ENCODE measurements around the gene TRAPPC12.

TRAPPC12 gene

DNA sequence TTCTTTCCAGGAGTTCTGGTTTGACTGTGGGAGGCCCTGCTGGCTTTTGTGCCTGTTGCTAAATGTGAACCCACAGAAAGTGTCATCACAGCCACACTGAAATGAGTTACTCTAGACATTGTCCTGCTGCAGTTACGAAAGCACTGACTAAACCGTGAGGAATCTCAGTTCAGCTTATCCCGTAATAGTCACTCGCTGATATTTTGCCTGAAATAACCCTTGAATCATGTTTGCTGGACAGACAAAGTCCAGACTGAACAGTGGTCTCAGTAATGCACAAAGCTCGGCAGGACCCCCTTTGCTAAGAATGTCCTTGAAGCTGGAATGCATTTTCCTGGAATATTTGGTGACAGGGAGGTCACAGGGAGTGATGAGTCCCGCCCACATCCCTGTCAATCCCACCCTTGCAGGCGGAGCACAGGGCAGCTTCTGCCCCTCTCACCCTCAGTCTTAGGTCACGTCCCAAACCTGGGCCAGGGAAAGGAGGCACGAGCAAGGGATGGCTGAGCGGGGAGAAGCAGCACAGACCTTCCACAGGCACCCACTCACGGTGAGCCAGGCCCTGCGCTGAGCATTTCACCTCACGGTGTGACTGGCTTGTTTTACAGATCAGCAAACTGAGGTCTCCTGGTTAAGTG lies 86.5 kb downstream of the TRAPPC12 start:
- Mint-ChIP-seq H3K27ac (no peak overlapping the region), H3K27me3 (no peaks in the 10 kb centered on the region), H3K9me3 (no peaks in the 10 kb centered on the region), H3K4me3 (no peak overlapping the region), H3K36me3 (ENCODE audit: low read depth) (peaks cover 89% of the 10 kb centered on the region), H3K4me1 (ENCODE audit: low read depth) (peaks cover 9% of the 10 kb centered on the region)
- DNase-seq = no peak

DNA sequence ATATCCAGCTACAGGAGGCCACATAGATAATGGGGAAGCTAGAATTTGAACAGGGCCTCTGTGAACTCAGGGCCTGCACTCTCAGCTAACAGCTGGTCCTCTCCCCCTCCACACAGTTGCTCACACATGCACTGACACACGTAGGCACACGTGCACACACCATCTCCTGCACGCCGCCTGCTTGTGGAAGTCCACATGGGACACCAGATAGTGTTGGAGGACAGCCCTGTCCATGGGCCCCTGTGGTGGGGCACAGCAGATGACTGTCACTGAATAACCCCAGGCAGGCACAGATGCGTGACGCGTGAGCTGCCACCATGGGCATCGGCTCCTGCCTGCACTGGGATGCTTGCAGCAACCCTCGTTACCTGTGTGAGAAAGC lies 87.0 kb downstream of the TRAPPC12 start:
- no peaks in the 10 kb centered on the region for H3K9me3 Mint-ChIP-seq
- H3K27ac Mint-ChIP-seq = no peak overlapping the region
- H3K36me3 Mint-ChIP-seq (ENCODE audit: low read depth) = peaks cover 94% of the 10 kb centered on the region
- H3K27me3 Mint-ChIP-seq = no peaks in the 10 kb centered on the region
- peaks cover 5% of the 10 kb centered on the region for H3K4me1 Mint-ChIP-seq (ENCODE audit: low read depth)
- H3K4me3 Mint-ChIP-seq = no peak overlapping the region
- DNase-seq = no peak

DNA sequence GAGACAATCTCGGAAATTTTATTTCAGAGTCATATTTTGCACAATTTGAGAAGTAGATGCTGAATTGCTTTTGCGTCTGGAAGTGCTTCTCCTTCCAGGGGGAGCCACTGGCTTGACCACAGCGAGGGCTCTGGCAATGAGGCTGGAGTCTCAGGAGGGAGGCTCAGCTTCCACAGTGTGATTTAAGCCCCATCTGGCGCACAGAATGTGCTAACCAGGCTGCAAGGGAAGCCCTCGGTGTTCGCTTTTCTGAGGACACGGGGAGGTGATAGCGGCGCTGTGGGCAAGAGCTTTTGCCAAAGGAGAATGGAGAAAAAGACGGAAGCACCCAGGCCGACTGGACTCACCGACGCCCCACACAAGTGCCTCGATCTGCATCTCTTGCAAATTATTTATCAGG lies 87.5 kb downstream of the TRAPPC12 start:
- H3K9me3 Mint-ChIP-seq = no peaks in the 10 kb centered on the region

GRCh38 chr2:3467654-3468053 lies 88.2 kb downstream of the TRAPPC12 start:
- H3K36me3 Mint-ChIP-seq (ENCODE audit: low read depth) = peaks cover 98% of the 10 kb centered on the region
- no peaks in the 10 kb centered on the region for H3K27me3 Mint-ChIP-seq
- H3K9me3 Mint-ChIP-seq = no peaks in the 10 kb centered on the region
- H3K4me3 Mint-ChIP-seq = no peak overlapping the region
- H3K27ac Mint-ChIP-seq = peak overlapping the region; percentile 4
- H3K4me1 Mint-ChIP-seq (ENCODE audit: low read depth) = no peaks in the 10 kb centered on the region
- no peak for DNase-seq

More for the DNA sequence above, 87.5 kb downstream of the TRAPPC12 start:
- no peaks in the 10 kb centered on the region for H3K27me3 Mint-ChIP-seq
- peaks cover 96% of the 10 kb centered on the region for H3K36me3 Mint-ChIP-seq (ENCODE audit: low read depth)
- no peak for DNase-seq
- no peak overlapping the region for H3K27ac Mint-ChIP-seq
- H3K4me1 Mint-ChIP-seq (ENCODE audit: low read depth) = peaks cover 2% of the 10 kb centered on the region
- H3K4me3 Mint-ChIP-seq = no peak overlapping the region

GRCh38 chr2:3468296-3468988 lies 88.9 kb downstream of the TRAPPC12 start:
- no peaks in the 10 kb centered on the region for H3K9me3 Mint-ChIP-seq
- H3K4me3 Mint-ChIP-seq = no peak overlapping the region
- no peaks in the 10 kb centered on the region for H3K27me3 Mint-ChIP-seq
- no peak for DNase-seq
- no peaks in the 10 kb centered on the region for H3K4me1 Mint-ChIP-seq (ENCODE audit: low read depth)
- H3K36me3 Mint-ChIP-seq (ENCODE audit: low read depth) = peaks cover 95% of the 10 kb centered on the region
- no peak overlapping the region for H3K27ac Mint-ChIP-seq

GRCh38 chr2:3469486-3469885 lies 90.0 kb downstream of the TRAPPC12 start:
- Mint-ChIP-seq H3K4me3 (no peak overlapping the region), H3K27me3 (no peaks in the 10 kb centered on the region), H3K9me3 (no peaks in the 10 kb centered on the region), H3K4me1 (ENCODE audit: low read depth) (no peaks in the 10 kb centered on the region), H3K27ac (no peak overlapping the region), H3K36me3 (ENCODE audit: low read depth) (peaks cover 94% of the 10 kb centered on the region)
- no peak for DNase-seq

DNA sequence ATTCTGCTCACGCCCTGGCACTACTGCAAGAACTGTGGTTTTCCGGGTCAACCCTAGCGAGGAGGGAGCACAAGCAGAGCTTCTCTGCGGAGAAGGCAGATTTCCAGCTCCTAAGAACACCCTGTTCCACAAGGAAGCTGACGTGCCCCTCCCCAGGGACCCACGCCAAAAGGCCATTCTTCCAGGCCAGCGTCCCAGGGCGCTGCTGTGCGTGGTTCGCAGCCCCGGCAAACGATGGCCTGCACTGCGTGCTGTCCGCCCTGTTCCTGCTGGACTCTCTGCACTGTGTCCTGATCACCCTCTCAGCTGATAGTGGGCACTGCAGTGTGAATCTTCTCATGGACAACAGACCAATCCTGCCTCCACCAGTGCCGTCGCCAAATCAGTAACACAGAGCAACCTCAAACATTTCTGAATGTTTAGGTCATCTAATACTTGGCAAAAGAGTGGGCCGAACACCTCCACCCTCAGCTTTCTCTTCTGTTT lies 90.7 kb downstream of the TRAPPC12 start:
- Mint-ChIP-seq H3K27me3 (no peaks in the 10 kb centered on the region), H3K27ac (peak overlapping the region; percentile 8), H3K4me3 (no peak overlapping the region), H3K4me1 (ENCODE audit: low read depth) (no peaks in the 10 kb centered on the region), H3K9me3 (no peaks in the 10 kb centered on the region), H3K36me3 (ENCODE audit: low read depth) (peaks cover 94% of the 10 kb centered on the region)
- DNase-seq = no peak

- peak overlapping the region; percentile 10 for H3K27ac Mint-ChIP-seq
- DNase-seq = no peak
- H3K9me3 Mint-ChIP-seq = no peaks in the 10 kb centered on the region
- no peaks in the 10 kb centered on the region for H3K4me1 Mint-ChIP-seq (ENCODE audit: low read depth)
- H3K4me3 Mint-ChIP-seq = no peak overlapping the region
- H3K27me3 Mint-ChIP-seq = no peaks in the 10 kb centered on the region
- peaks cover 94% of the 10 kb centered on the region for H3K36me3 Mint-ChIP-seq (ENCODE audit: low read depth)
Measured at GRCh38 chr2:3470856-3471737, 91.6 kb downstream of the TRAPPC12 start.

GRCh38 chr2:3472296-3472695 lies 92.8 kb downstream of the TRAPPC12 start:
- H3K36me3 Mint-ChIP-seq (ENCODE audit: low read depth) = peaks cover 89% of the 10 kb centered on the region
- H3K4me1 Mint-ChIP-seq (ENCODE audit: low read depth) = no peaks in the 10 kb centered on the region
- no peaks in the 10 kb centered on the region for H3K27me3 Mint-ChIP-seq
- H3K4me3 Mint-ChIP-seq = no peak overlapping the region
- H3K27ac Mint-ChIP-seq = no peak overlapping the region
- no peaks in the 10 kb centered on the region for H3K9me3 Mint-ChIP-seq
- no peak for DNase-seq

- H3K9me3 Mint-ChIP-seq = no peaks in the 10 kb centered on the region
- H3K4me1 Mint-ChIP-seq (ENCODE audit: low read depth) = no peaks in the 10 kb centered on the region
- H3K27ac Mint-ChIP-seq = no peak overlapping the region
- H3K4me3 Mint-ChIP-seq = no peak overlapping the region
- H3K36me3 Mint-ChIP-seq (ENCODE audit: low read depth) = peaks cover 88% of the 10 kb centered on the region
- DNase-seq = no peak
- no peaks in the 10 kb centered on the region for H3K27me3 Mint-ChIP-seq
Measured at GRCh38 chr2:3472966-3473365, 93.5 kb downstream of the TRAPPC12 start.

DNA sequence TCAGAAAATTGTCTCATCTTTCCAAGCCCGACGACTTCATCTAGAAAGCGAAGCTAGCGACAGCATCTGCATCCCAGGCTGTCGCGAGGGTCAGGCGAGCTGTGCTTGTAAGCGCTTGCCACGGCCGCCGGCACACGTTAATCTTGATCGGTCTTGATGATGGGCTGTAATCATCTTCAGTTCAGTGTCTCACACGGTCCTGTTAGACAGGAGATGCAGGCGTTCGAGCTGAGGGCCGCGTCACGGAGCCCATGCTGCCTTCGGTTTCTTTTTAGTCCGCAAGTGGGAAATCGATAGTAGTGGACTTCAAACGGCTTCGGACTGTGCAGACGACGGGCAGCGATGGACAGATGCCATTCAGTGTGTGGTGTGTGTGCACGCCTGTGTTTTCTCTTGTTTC lies 96.3 kb downstream of the TRAPPC12 start:
- Mint-ChIP-seq H3K9me3 (no peaks in the 10 kb centered on the region), H3K36me3 (ENCODE audit: low read depth) (peaks cover 87% of the 10 kb centered on the region), H3K4me3 (no peak overlapping the region), H3K4me1 (ENCODE audit: low read depth) (peaks cover 3% of the 10 kb centered on the region), H3K27me3 (no peaks in the 10 kb centered on the region), H3K27ac (peak overlapping the region; percentile 37)
- DNase-seq = no peak

DNA sequence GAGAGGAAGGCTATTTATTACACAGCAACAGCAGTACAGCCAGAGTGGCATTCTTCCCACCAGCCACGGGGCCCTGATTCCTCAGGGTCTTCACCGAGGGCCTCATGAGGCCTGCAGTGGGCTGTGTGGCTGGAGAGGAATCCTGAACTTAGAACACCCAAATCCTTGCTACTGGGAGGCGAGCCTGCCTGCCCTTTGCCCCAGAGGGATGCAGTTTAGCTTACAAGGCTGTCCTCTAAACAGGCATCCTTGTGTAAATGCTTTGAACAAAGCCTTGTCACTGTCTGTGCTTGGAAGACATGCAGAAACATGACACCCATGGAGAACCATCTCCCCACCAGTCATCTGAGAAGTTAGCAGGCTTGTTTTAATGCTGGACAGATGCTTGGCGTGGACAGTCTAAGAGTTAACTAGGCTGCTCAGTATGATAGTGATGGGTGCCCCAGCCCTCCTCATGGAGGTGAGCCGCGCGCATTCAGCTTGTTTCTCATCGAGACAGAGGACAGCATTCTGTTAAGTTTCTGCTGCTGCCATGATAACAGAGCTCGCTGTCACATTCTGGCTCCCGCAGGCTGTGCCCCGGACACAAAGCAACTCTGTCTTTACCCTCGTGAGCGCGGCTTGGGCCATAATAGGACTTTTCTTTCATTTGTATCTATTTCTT lies 97.0 kb downstream of the TRAPPC12 start:
- Mint-ChIP-seq H3K27ac (peak overlapping the region; percentile 8), H3K4me1 (ENCODE audit: low read depth) (peaks cover 3% of the 10 kb centered on the region), H3K9me3 (no peaks in the 10 kb centered on the region), H3K27me3 (no peaks in the 10 kb centered on the region), H3K36me3 (ENCODE audit: low read depth) (peaks cover 84% of the 10 kb centered on the region), H3K4me3 (no peak overlapping the region)
- no peak for DNase-seq

DNA sequence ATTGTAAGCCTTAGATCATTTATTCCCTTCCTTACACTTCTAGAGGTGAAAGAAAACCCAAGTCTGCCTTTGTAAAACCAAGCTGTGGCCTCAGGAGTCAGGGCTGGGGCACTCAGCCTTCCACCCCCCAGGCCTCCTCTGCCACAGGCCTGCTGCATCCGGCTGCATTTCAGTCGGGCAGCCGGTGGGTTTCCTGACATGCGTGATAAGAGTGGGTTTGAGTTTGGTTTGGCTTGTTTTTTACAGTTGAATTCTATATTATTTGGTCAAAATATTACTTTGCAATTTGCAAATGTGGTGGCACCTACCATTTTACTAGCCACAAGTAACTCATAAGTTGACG lies 97.5 kb downstream of the TRAPPC12 start:
- no peak for DNase-seq
- no peak overlapping the region for H3K27ac Mint-ChIP-seq
- no peak overlapping the region for H3K4me3 Mint-ChIP-seq
- H3K27me3 Mint-ChIP-seq = no peaks in the 10 kb centered on the region
- H3K4me1 Mint-ChIP-seq (ENCODE audit: low read depth) = peaks cover 3% of the 10 kb centered on the region
- H3K9me3 Mint-ChIP-seq = no peaks in the 10 kb centered on the region
- H3K36me3 Mint-ChIP-seq (ENCODE audit: low read depth) = peaks cover 84% of the 10 kb centered on the region

DNA sequence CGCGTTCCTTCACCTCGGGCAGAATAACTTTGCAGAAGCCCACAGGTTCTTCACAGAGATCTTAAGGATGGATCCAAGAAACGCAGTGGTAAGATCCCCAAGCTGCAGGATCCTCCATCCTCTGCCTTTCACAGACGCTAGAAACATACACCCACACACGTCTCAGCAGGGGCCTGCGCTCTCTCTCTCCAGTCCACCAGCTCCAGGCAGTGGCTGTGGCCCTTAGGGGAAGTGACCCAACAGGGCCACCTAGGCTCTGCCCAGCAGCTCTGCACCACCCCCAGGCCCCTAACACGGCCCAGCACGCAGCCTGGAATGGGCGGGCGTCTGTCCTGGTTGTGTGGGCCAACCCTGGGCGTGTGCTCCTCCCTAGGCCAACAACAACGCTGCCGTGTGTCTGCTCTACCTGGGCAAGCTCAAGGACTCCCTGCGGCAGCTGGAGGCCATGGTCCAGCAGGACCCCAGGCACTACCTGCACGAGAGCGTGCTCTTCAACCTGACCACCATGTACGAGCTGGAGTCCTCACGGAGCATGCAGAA lies 99.4 kb downstream of the TRAPPC12 start:
- Mint-ChIP-seq H3K36me3 (ENCODE audit: low read depth) (peaks cover 80% of the 10 kb centered on the region), H3K4me3 (no peak overlapping the region), H3K27me3 (no peaks in the 10 kb centered on the region), H3K27ac (no peak overlapping the region), H3K9me3 (no peaks in the 10 kb centered on the region), H3K4me1 (ENCODE audit: low read depth) (peaks cover 3% of the 10 kb centered on the region)
- DNase-seq = no peak

Data from activated T-cell treated with anti-CD3 and anti-CD28 coated beads, Interleukin-2, amount 50 U/mL, for 24 hours (primary cell).